ENCODE results near the gene DUS4L.

Gene DUS4L

GRCh38 chr7:107622429-107622828 lies 58.7 kb downstream of the DUS4L start:
- TF ChIP-seq PKNOX1 (IDR thresholded peaks at IDR 0.05) (no peak), ARNT (IDR thresholded peaks at IDR 0.05) (no peak), FOXA1 (IDR thresholded peaks at IDR 0.05) (no peak)
- DNase-seq (ENCODE audit: extremely low spot score) = no peak
- POLR2A ChIA-PET = no interaction called here
- CTCF ChIA-PET = no interaction called here

- TF ChIP-seq ELF4 (IDR thresholded peaks at IDR 0.05) = no peak
- no peak for TF ChIP-seq TARDBP (IDR thresholded peaks at IDR 0.05)
- no peak for TF ChIP-seq FOXA1 (IDR thresholded peaks at IDR 0.05)
- no peak for TF ChIP-seq ZNF384 (IDR thresholded peaks at IDR 0.05)
- no peak for TF ChIP-seq LEF1 (IDR thresholded peaks at IDR 0.05; ENCODE audit: borderline replicate concordance)
- no peak for TF ChIP-seq HDGF (IDR thresholded peaks at IDR 0.05; ENCODE audit: borderline replicate concordance)
- TF ChIP-seq NFRKB (IDR thresholded peaks at IDR 0.05) = no peak
- TF ChIP-seq PKNOX1 (IDR thresholded peaks at IDR 0.05) = no peak
- TF ChIP-seq BHLHE40 (IDR thresholded peaks at IDR 0.05; ENCODE audit: borderline replicate concordance) = no peak
- TF ChIP-seq L3MBTL2 (conservative IDR thresholded peaks at IDR 0.05) = no peak
- TF ChIP-seq SUZ12 (IDR thresholded peaks at IDR 0.05) = no peak
- TF ChIP-seq FOXM1 (IDR thresholded peaks at IDR 0.05; ENCODE audit: borderline replicate concordance) = no peak
- no peak for TF ChIP-seq ARNT (IDR thresholded peaks at IDR 0.05)
- ChIA-PET POLR2A (no interaction called here), CTCF (no interaction called here)
- no peak for DNase-seq (ENCODE audit: extremely low spot score)
Observed at GRCh38 chr7:107622894-107623293, 59.1 kb downstream of the DUS4L start.

GRCh38 chr7:107627002-107627401 lies 63.2 kb downstream of the DUS4L start:
- POLR2A ChIA-PET = no interaction called here
- TF ChIP-seq CTBP1 (IDR thresholded peaks at IDR 0.05; ENCODE audit: borderline replicate concordance) = no peak
- TF ChIP-seq ZNF384 (IDR thresholded peaks at IDR 0.05) = no peak
- TF ChIP-seq SP1 (IDR thresholded peaks at IDR 0.05) = no peak
- TF ChIP-seq TARDBP (IDR thresholded peaks at IDR 0.05) = no peak
- no peak for TF ChIP-seq BHLHE40 (IDR thresholded peaks at IDR 0.05; ENCODE audit: borderline replicate concordance)
- TF ChIP-seq L3MBTL2 (conservative IDR thresholded peaks at IDR 0.05) = no peak
- TF ChIP-seq SUZ12 (IDR thresholded peaks at IDR 0.05) = no peak
- TF ChIP-seq FOXK2 (IDR thresholded peaks at IDR 0.05) = no peak
- TF ChIP-seq FOXA1 (IDR thresholded peaks at IDR 0.05) = no peak
- no peak for TF ChIP-seq FOXM1 (IDR thresholded peaks at IDR 0.05; ENCODE audit: borderline replicate concordance)
- TF ChIP-seq ELF4 (IDR thresholded peaks at IDR 0.05) = no peak
- TF ChIP-seq HDGF (IDR thresholded peaks at IDR 0.05; ENCODE audit: borderline replicate concordance) = no peak
- TF ChIP-seq LEF1 (IDR thresholded peaks at IDR 0.05; ENCODE audit: borderline replicate concordance) = no peak
- no peak for TF ChIP-seq NFRKB (IDR thresholded peaks at IDR 0.05)
- DNase-seq (ENCODE audit: extremely low spot score) = no peak
- CTCF ChIA-PET = no interaction called here
